Mucosa of descending colon (tissue), 3 donors: ENCODE measurements around the gene ZNF557. TPM values are rescaled to one million over a fixed set of nuclear protein-coding genes. Genes with fewer than 3 reads are reported as not detected.
A peak's percentile ranks its signal among the peaks of the same experiment; 100 is the strongest.
"Not testable (repeated sequence)": the region's sequence is repeated elsewhere in the genome, so short reads cannot be mapped to it uniquely, and the experiment has no call there.

Source experiments
- ATAC-seq: fragments of 200-7000 bp; cut with Tn5 transposase; one replicate; pipeline ENCODE4 v1.9.1; 2020; ENCODE audit warnings: mild to moderate bottlenecking, moderate library complexity
- DNase-seq, 3 donors: peaks; one replicate each; pipeline ENCODE4 v3.0.0-alpha.2; 2020
- H3K36me3 ChIP-seq: fragments of 200-600 bp; one replicate; pipeline ENCODE4 v1.8.0; 2021; ENCODE audit warnings: low read depth, mild to moderate bottlenecking
- H3K4me1 ChIP-seq: fragments of 200-600 bp; one replicate; pipeline ENCODE4 v1.8.0; 2021; ENCODE audit warnings: low read depth, mild to moderate bottlenecking
- H3K4me3 ChIP-seq: fragments of 200-600 bp; one replicate; pipeline ENCODE4 v1.8.0; 2021; ENCODE audit warnings: mild to moderate bottlenecking
- H3K9me3 ChIP-seq: fragments of 200-600 bp; one replicate; pipeline ENCODE4 v1.8.0; 2021; ENCODE audit warnings: mild to moderate bottlenecking
- intact Hi-C, 2 donors: fragments of 100-400 bp; cut with DNase I in 1 of 2; cut with micrococcal nuclease in 1 of 2; formaldehyde crosslinking; loops; one replicate each; pipeline versions ENCODE4 v1.11.0 to v1.11.1; 2022; cut with DNase I, micrococcal nuclease
- total RNA-seq, 3 donors: library from RNA; stranded (reverse); fragmentation: NEBNext Ultra II Directional in 2 of 3; extraction: Animal tissue kit (Norgen Biotek cat#: 25700) in 2 of 3; gene quantifications; one replicate each; pipeline versions ENCODE4 v1.2.1 to v1.2.4, GENCODE V29; 2021 to 2023
- TF ChIP-seq, protein P1 (sequence below): fragments of 200-600 bp; IDR thresholded peaks from one replicate; pipeline ENCODE4 v1.8.0; 2022; ENCODE audit warnings: antibody characterized with exemption, mild to moderate bottlenecking
- donor health status: DM: no; HTN: no; CAD: no; lungs with moderate emphysema.
- donor health status: DM: no; HTN: no; CAD: no.
- donor health status: DM: no; HTN: yes; CAD: no.

Gene ZNF557
- total RNA-seq, 3 donors from 2014 or later, result 8.5 to 10.3 (median 9.8) TPM

GRCh38 chr19:7058576-7058975 lies 10.9 kb upstream of the ZNF557 start, which contains the start of gene MBD3L3:
Gene MBD3L3, minus strand, starts transcription at chr19:7058676. Its CDS starts 71 bp downstream, at chr19:7058605.
- H3K9me3 ChIP-seq, result not testable (repeated sequence)

GRCh38 chr19:7059977-7060376 lies 9.5 kb upstream of the ZNF557 start:
- H3K4me3 ChIP-seq, intact Hi-C loops, ATAC-seq, DNase-seq, H3K9me3 ChIP-seq, H3K4me1 ChIP-seq, H3K36me3 ChIP-seq: not testable (repeated sequence)

More at GRCh38 chr19:7058576-7058975, 10.9 kb upstream of the ZNF557 start, which contains the start of gene MBD3L3:
- ATAC-seq, DNase-seq, intact Hi-C loops, H3K4me1 ChIP-seq, H3K4me3 ChIP-seq, H3K36me3 ChIP-seq: not testable (repeated sequence)

DNA sequence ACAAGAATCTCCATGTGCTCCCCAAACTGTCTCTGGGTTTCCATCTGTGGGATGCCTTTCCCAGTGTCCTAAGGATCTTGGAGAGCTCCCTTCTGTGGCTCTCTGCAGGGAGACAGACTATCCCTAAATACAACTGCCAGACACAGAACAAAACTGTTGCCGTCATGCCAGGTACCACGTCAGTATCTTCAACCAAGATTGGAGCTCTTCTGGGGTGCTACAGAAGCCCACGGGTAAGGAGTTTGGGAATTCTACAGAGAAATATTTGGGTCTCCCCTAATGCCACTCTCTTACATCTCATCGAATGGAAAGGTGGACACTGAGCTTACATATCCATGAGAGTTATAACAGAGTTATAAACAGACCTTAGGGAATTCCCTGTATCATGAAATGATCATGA lies 6.2 kb upstream of the ZNF557 start:
- TF ChIP-seq, protein P1, sequence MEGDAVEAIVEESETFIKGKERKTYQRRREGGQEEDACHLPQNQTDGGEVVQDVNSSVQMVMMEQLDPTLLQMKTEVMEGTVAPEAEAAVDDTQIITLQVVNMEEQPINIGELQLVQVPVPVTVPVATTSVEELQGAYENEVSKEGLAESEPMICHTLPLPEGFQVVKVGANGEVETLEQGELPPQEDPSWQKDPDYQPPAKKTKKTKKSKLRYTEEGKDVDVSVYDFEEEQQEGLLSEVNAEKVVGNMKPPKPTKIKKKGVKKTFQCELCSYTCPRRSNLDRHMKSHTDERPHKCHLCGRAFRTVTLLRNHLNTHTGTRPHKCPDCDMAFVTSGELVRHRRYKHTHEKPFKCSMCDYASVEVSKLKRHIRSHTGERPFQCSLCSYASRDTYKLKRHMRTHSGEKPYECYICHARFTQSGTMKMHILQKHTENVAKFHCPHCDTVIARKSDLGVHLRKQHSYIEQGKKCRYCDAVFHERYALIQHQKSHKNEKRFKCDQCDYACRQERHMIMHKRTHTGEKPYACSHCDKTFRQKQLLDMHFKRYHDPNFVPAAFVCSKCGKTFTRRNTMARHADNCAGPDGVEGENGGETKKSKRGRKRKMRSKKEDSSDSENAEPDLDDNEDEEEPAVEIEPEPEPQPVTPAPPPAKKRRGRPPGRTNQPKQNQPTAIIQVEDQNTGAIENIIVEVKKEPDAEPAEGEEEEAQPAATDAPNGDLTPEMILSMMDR, result no peak
- no peaks in the 10 kb centered on the region for H3K36me3 ChIP-seq
- DNase-seq (no peak), ATAC-seq (no peak)
- H3K4me3 ChIP-seq, result no peak overlapping the region
- no peaks in the 10 kb centered on the region for H3K4me1 ChIP-seq
- no peaks in the 10 kb centered on the region for H3K9me3 ChIP-seq
- intact Hi-C loops, result no loop called here

DNA sequence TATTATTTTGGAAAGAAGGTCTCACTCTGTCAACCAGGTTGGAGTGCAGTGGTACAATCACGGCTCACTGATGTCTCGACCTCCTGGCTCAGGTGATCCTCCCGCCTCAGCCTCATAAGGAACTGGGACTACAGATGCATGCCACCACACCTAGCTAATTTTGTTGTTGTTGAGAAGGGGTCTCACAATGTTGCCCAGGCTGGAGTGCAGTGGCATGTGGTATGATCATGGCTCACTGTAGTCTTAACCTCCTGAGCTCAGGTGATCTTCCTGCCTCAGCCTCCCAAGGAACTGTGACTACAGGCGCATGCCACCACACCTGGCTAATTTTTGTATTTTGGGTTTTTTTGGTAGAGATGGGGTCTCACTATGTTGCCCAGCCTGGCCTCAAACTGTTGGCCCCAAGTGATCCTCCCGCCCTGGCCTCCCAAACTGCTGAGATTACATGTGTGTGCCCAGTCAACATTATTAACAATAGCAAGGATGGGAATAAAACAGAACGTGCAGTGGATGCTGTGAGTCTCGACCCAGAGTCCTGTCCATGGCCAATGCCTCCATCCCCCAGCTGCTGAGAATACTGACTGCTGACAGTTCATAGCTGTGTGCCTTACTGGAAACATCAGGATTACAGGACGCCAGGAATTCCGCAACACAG lies 5.6 kb upstream of the ZNF557 start:
- H3K4me1 ChIP-seq, result no peaks in the 10 kb centered on the region
- no peaks in the 10 kb centered on the region for H3K36me3 ChIP-seq
- intact Hi-C loops, result no loop called here
- DNase-seq (no peak), ATAC-seq (no peak)
- H3K4me3 ChIP-seq, result no peak overlapping the region
- TF ChIP-seq, protein P1, result no peak
- no peaks in the 10 kb centered on the region for H3K9me3 ChIP-seq

DNA sequence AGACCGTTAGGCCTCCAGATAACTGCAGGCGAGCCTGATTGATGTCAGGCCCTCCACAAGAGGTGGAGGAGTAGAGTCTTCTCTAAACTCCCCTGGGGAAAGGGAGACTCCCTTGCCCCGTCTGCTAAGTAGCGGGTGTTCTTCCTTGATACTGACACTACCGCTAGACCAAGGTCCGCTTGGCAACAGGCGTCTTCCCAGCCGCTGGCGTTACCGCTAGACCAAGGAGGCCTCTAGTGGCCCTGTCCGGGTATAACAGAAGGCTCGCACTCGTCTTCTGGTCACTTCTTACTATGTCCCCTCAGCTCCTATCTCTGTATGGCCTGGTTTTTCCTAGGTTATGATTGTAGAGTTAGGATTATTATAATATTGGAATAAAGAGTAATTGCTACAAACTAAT lies 2.4 kb upstream of the ZNF557 start:
- H3K9me3 ChIP-seq, intact Hi-C loops, H3K4me1 ChIP-seq, ATAC-seq, H3K36me3 ChIP-seq, H3K4me3 ChIP-seq: not testable (repeated sequence)
- peak in 2 of 3 donors; percentile 37 to 41 for DNase-seq

DNA sequence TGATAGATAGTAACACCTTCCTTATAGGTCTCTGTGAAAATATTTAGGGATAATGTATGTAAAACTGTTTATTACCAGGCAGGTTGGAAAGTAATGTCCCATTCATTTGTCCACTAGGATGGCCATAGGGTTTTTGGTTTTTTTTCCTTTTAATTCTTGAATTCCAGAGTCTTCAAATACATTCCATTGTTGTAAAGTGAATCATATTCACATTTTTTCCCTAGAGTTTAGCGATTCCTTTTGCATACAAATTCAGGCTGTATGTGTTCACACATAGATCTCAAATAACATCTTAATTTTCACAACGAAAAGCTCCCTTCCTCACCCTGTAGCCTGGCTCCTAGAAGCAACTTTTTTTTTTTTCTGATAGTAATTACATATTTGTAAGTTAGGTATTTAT lies 1.8 kb upstream of the ZNF557 start:
- ATAC-seq (no peak), DNase-seq (no peak)
- TF ChIP-seq, protein P1, result no peak
- H3K36me3 ChIP-seq, result peaks cover 2% of the 10 kb centered on the region
- intact Hi-C loops, result no loop called here
- peaks cover 5% of the 10 kb centered on the region for H3K4me1 ChIP-seq
- no peaks in the 10 kb centered on the region for H3K9me3 ChIP-seq
- no peak overlapping the region for H3K4me3 ChIP-seq

DNA sequence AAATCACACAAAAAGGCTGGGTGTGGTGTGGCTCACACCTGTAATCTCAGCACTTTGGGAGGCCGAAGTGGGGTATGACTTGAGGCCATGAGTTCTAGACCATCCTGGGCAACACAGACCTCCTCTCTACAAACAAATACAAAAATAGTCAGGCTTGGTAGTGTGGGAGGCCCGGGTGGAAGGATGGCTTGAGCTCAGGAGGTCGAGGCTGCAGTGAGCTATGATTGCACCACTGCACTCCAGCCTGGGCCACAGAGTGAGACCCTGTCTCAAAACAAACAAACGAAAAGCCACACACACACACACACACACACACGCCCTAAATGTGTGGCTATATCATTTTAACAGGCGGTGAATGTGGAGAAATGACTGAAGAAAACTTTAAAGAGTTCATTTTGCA lies 904 bp upstream of the ZNF557 start:
- Histone ChIP-seq H3K4me3 (no peak overlapping the region), H3K9me3 (no peaks in the 10 kb centered on the region), H3K4me1 (peaks cover 5% of the 10 kb centered on the region), H3K36me3 (peaks cover 5% of the 10 kb centered on the region)
- DNase-seq (peak in 2 of 3 donors; percentile 6 to 34), ATAC-seq (no peak)
- intact Hi-C loops, result no loop called here
- TF ChIP-seq, protein P1, result no peak
